D721Med (cell line): Measurements from ENCODE around the gene IQCF5.

Experiments used
- DNase-seq: peaks from one replicate; pipeline ENCODE4 v3.0.0; 2011; ENCODE audit warnings: low spot score; ENCODE audit not compliant: insufficient read length
- FAIRE-seq: peaks from 2 replicates; lab custom pipeline; 2011; peaks lifted over from hg19 to GRCh38; lab: Jason Lieb, UNC
- TF ChIP-seq, protein P1 (sequence below): IDR thresholded peaks from 2 replicates; pipeline ENCODE4 v1.5.1; 2012; ENCODE audit warnings: mild to moderate bottlenecking, control low read depth; ENCODE audit not compliant: insufficient read depth; ENCODE audit errors: missing control alignments

IQCF5 gene

GRCh38 chr3:51886447-51886846, 11.0 kb upstream of the IQCF5 start:
- TF ChIP-seq, protein P1, sequence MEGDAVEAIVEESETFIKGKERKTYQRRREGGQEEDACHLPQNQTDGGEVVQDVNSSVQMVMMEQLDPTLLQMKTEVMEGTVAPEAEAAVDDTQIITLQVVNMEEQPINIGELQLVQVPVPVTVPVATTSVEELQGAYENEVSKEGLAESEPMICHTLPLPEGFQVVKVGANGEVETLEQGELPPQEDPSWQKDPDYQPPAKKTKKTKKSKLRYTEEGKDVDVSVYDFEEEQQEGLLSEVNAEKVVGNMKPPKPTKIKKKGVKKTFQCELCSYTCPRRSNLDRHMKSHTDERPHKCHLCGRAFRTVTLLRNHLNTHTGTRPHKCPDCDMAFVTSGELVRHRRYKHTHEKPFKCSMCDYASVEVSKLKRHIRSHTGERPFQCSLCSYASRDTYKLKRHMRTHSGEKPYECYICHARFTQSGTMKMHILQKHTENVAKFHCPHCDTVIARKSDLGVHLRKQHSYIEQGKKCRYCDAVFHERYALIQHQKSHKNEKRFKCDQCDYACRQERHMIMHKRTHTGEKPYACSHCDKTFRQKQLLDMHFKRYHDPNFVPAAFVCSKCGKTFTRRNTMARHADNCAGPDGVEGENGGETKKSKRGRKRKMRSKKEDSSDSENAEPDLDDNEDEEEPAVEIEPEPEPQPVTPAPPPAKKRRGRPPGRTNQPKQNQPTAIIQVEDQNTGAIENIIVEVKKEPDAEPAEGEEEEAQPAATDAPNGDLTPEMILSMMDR, result no peak
- FAIRE-seq, result no peak
- DNase-seq, result no peak

DNA sequence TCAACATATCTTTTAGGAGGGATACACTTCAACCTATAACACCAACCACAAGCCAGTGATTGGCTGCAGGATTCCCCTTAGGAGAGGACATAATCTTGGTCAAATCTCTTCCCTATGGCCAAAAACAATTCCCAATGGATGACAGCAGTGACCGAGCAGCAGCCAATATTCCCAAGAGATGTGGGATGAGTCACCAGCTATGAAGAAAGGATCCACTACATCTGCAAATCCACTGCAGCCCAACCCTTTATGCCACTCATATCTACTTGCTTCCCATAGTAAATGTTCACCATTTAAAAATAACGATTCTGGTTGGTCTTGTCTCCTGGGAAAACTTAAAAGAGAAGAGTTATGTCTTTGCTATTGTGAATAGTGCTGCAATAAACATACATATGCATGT, 4.5 kb upstream of the IQCF5 start:
- FAIRE-seq, result no peak
- no peak for DNase-seq
- TF ChIP-seq, protein P1, result no peak

GRCh38 chr3:51876186-51876585, 785 bp upstream of the IQCF5 start:
- TF ChIP-seq, protein P1, result no peak
- no peak for DNase-seq
- no peak for FAIRE-seq

DNA sequence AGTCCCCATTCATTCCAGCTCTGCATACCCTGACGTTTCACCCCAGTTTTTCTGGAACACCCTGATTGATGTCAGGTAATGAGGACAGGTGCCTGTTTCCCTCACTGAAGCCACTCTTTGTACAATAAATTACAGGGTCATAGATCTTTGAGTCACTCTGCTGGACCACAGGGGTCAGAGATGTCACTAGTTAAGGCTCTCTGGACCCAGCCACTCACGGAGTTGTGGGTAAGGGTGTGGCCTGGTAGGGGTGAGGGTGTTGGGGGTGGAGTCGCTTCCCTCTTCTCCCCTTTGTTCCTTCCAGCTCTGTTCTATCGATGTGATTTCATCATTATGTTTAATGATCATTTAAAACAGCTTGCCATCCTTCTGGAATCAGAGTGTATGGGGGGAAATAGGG, 512 bp downstream of the IQCF5 start:
- TF ChIP-seq, protein P1, result no peak
- DNase-seq (no peak), FAIRE-seq (no peak)

DNA sequence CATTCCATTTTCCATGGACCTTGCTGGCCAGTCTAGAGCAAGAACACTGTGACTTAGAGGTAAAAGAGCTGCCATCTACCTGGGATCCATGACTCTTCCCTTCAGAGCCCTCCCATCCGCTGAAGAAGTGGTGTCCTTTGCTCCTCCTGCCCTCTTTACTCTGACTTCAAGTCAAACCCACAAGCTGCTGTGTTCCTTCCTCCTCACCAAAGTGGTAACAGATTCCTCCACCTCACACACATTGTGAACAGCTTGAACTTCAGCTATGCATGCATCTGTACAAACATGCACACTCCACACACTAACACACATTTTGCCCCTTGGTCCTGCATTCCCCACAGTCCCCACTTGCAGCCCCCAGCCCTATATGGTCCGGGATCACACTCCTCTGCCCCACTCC, 990 bp downstream of the IQCF5 start:
- TF ChIP-seq, protein P1, result no peak
- DNase-seq (no peak), FAIRE-seq (no peak)

GRCh38 chr3:51873876-51874275, 1.5 kb downstream of the IQCF5 start:
- TF ChIP-seq, protein P1, result no peak
- FAIRE-seq, result no peak
- no peak for DNase-seq

GRCh38 chr3:51873253-51873766, 2.1 kb downstream of the IQCF5 start:
- DNase-seq (no peak), FAIRE-seq (no peak)
- TF ChIP-seq, protein P1, result no peak
